OCI-LY7 (cell line): ENCODE measurements around the gene FKBP9. TPM values are rescaled to one million over a fixed set of nuclear protein-coding genes. Genes with fewer than 3 reads are reported as not detected.
A peak's percentile ranks its signal among the peaks of the same experiment; 100 is the strongest.

Experiments used
- BruUV-seq: library from RNA; stranded (reverse); fragments of 400-500 nt; replicated peaks from 2 replicates; lab custom pipeline; 2021; lab: Mats Ljungman, UMichigan
- CTCF ChIA-PET: fragments of 300-600 bp; sonication (Branson Sonifier 250); formaldehyde crosslinking; loops from one replicate; lab custom pipeline; 2022; ENCODE audit warnings: antibody characterized with exemption; ENCODE audit not compliant: unreplicated experiment; lab: Charles Lee
- POLR2A ChIA-PET: fragments of 300-600 bp; sonication (Branson Sonifier 250); formaldehyde crosslinking; loops from one replicate; lab custom pipeline; 2022; ENCODE audit warnings: antibody characterized with exemption; lab: Charles Lee
- DNase-seq: peaks from one replicate; pipeline ENCODE4 v3.0.0-alpha.2; 2015; ENCODE audit warnings: low spot score
- H2AFZ ChIP-seq: fragments of 200-600 bp; sonication (generic), shearing (Covaris generic); 2 replicates; pipeline ENCODE4 v1.6.1; 2014; ENCODE audit warnings: mild to moderate bottlenecking, antibody characterized with exemption, low read length, moderate library complexity
- H3K27ac ChIP-seq: fragments of 200-600 bp; sonication (generic); 2 replicates; pipeline ENCODE4 v1.5.1; 2014; ENCODE audit warnings: mixed run types, low read depth, mild to moderate bottlenecking, moderate library complexity, low read length, inconsistent platforms; ENCODE audit not compliant: poor library complexity, severe bottlenecking
- H3K36me3 ChIP-seq: fragments of 200-600 bp; sonication (generic); 2 replicates; pipeline ENCODE4 v1.6.1; 2014; ENCODE audit warnings: mild to moderate bottlenecking, antibody characterized with exemption, low read length, moderate library complexity, mixed read lengths; ENCODE audit not compliant: insufficient read depth
- H3K4me1 ChIP-seq: fragments of 200-600 bp; sonication (generic); 2 replicates; pipeline ENCODE4 v1.5.1; 2014; ENCODE audit warnings: mild to moderate bottlenecking, low read length; ENCODE audit not compliant: insufficient read depth, poor library complexity, severe bottlenecking
- H3K4me2 ChIP-seq: fragments of 200-600 bp; sonication (generic); 2 replicates; pipeline ENCODE4 v1.6.1; 2014; ENCODE audit warnings: mild to moderate bottlenecking, low read length
- H3K4me3 ChIP-seq: fragments of 200-600 bp; sonication (generic); 2 replicates; pipeline ENCODE4 v1.5.1; 2014; ENCODE audit warnings: mild to moderate bottlenecking, low read depth, low read length; ENCODE audit not compliant: poor library complexity, severe bottlenecking
- H3K79me2 ChIP-seq: fragments of 200-600 bp; sonication (generic); 2 replicates; pipeline ENCODE4 v1.6.1; 2016; ENCODE audit warnings: low read depth, mild to moderate bottlenecking, low read length, moderate library complexity, mixed read lengths; ENCODE audit not compliant: insufficient read depth
- H3K9me2 ChIP-seq: fragments of 200-600 bp; sonication (generic); 2 replicates; pipeline ENCODE4 v1.6.1; 2016; ENCODE audit warnings: mild to moderate bottlenecking, low read length, mixed read lengths; ENCODE audit not compliant: insufficient read depth
- H3K9me3 ChIP-seq: fragments of 200-600 bp; sonication (generic); 2 replicates; pipeline ENCODE4 v1.6.1; 2014; ENCODE audit warnings: mild to moderate bottlenecking, mixed run types, low read length, mixed read lengths
- H4K20me1 ChIP-seq: fragments of 200-600 bp; sonication (generic); 2 replicates; pipeline ENCODE4 v1.6.1; 2014; ENCODE audit warnings: mild to moderate bottlenecking, antibody characterized with exemption, low read length, moderate library complexity, mixed read lengths; ENCODE audit not compliant: insufficient read depth
- EZH2phosphoT487 ChIP-seq: fragments of 200-600 bp; sonication (generic); IDR thresholded peaks from 2 replicates; pipeline ENCODE4 v1.6.1; 2018; ENCODE audit warnings: low read depth, borderline replicate concordance, mild to moderate bottlenecking, mixed run types, antibody characterized with exemption, low read length, moderate library complexity, mixed read lengths
- intact Hi-C: fragments of 100-400 bp; cut with micrococcal nuclease; formaldehyde crosslinking; loops from one replicate; pipeline ENCODE4 v1.10.0; 2022; ENCODE audit not compliant: unreplicated experiment
- total RNA-seq, 2 experiments: library from RNA; depleted of rRNA in 1 of 2; stranded (reverse); fragments of >200 nt in 1 of 2; shearing (Covaris generic) in 1 of 2; gene quantifications; 2 replicates each; pipeline ENCODE4 v1.2.3, GENCODE V29; 2014 to 2022
- TF ChIP-seq, protein P1 (sequence below): fragments of 200-600 bp; sonication (generic); conservative IDR thresholded peaks from 2 replicates; pipeline ENCODE4 v1.5.1; 2014; ENCODE audit warnings: mild to moderate bottlenecking, antibody characterized with exemption, low read length, moderate library complexity, mixed read lengths

The FKBP9 gene
- total RNA-seq, 2 experiments from 2014 or later = 0.73 TPM; not detected in 1

GRCh38 chr7:33039903-33040292 is 82.7 kb downstream of the FKBP9 start:
- peak overlapping the region; percentile 85 for H3K27ac ChIP-seq
- ChIA-PET POLR2A (interaction anchor here (0.7 to 3.2 kb wide), 17 partner anchors 9 to 150 kb away, joined by 3 to 44 read pairs (median 9); partner anchors contain the start of gene NT5C3A), CTCF (interaction anchor here (1.3 kb wide), 1 partner anchor 68 kb away, joined by 3 read pairs; no protein-coding TSS in a partner anchor)
- peaks cover 23% of the 10 kb centered on the region for H3K36me3 ChIP-seq
- peak overlapping the region; percentile 83 for H3K4me2 ChIP-seq
- H3K4me3 ChIP-seq = peak overlapping the region; percentile 69
- H3K9me2 ChIP-seq = no peaks in the 10 kb centered on the region
- H3K79me2 ChIP-seq = peaks cover 100% of the 10 kb centered on the region
- H4K20me1 ChIP-seq = peaks cover 35% of the 10 kb centered on the region
- no peak for DNase-seq
- TF ChIP-seq EZH2phosphoT487 = no peak
- TF ChIP-seq, protein P1, sequence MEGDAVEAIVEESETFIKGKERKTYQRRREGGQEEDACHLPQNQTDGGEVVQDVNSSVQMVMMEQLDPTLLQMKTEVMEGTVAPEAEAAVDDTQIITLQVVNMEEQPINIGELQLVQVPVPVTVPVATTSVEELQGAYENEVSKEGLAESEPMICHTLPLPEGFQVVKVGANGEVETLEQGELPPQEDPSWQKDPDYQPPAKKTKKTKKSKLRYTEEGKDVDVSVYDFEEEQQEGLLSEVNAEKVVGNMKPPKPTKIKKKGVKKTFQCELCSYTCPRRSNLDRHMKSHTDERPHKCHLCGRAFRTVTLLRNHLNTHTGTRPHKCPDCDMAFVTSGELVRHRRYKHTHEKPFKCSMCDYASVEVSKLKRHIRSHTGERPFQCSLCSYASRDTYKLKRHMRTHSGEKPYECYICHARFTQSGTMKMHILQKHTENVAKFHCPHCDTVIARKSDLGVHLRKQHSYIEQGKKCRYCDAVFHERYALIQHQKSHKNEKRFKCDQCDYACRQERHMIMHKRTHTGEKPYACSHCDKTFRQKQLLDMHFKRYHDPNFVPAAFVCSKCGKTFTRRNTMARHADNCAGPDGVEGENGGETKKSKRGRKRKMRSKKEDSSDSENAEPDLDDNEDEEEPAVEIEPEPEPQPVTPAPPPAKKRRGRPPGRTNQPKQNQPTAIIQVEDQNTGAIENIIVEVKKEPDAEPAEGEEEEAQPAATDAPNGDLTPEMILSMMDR = no peak
- H2AFZ ChIP-seq = no peak overlapping the region
- intact Hi-C loops = no loop called here
- no peaks in the 10 kb centered on the region for H3K9me3 ChIP-seq
- no TSS peak for BruUV-seq
- H3K4me1 ChIP-seq = peaks cover 61% of the 10 kb centered on the region

GRCh38 chr7:33040803-33041516 is 83.7 kb downstream of the FKBP9 start:
- no peaks in the 10 kb centered on the region for H3K9me2 ChIP-seq
- no TSS peak for BruUV-seq
- H4K20me1 ChIP-seq = peaks cover 37% of the 10 kb centered on the region
- ChIA-PET POLR2A (interaction anchor here (0.6 to 3.2 kb wide), 20 partner anchors 8 to 188 kb away, joined by 3 to 44 read pairs (median 6); partner anchors contain the start of gene NT5C3A), CTCF (interaction anchor here (0.8 kb wide), 1 partner anchor 14 kb away, joined by 3 read pairs; no protein-coding TSS in a partner anchor)
- DNase-seq = peak; percentile 91
- peak overlapping the region; percentile 83 for H3K4me2 ChIP-seq
- TF ChIP-seq, protein P1 = no peak
- TF ChIP-seq EZH2phosphoT487 = no peak
- H3K4me3 ChIP-seq = peak overlapping the region; percentile 69
- H3K4me1 ChIP-seq = peaks cover 65% of the 10 kb centered on the region
- H3K36me3 ChIP-seq = peaks cover 16% of the 10 kb centered on the region
- no peak overlapping the region for H2AFZ ChIP-seq
- H3K9me3 ChIP-seq = no peaks in the 10 kb centered on the region
- peaks cover 99% of the 10 kb centered on the region for H3K79me2 ChIP-seq
- H3K27ac ChIP-seq = peak overlapping the region; percentile 85
- intact Hi-C loops = no loop called here
